GM21717 (cell line): ENCODE measurements around the gene LEO1.
"Not testable (repeated sequence)": the region's sequence is repeated elsewhere in the genome, so short reads cannot be mapped to it uniquely, and the experiment has no call there.

Experiments used
- ATAC-seq: cut with Tn5 transposase; IDR thresholded peaks from one replicate; pipeline ENCODE4 v1.9.1; 2021; ENCODE audit warnings: mild to moderate bottlenecking, moderate library complexity; ENCODE audit not compliant: unreplicated experiment

LEO1 gene

GRCh38 chr15:52004806-52005205, 33.2 kb upstream of the LEO1 start:
- ATAC-seq = no peak

GRCh38 chr15:52003710-52004109, 32.1 kb upstream of the LEO1 start:
- ATAC-seq = no peak

- not testable (repeated sequence) for ATAC-seq
Observed at GRCh38 chr15:52003089-52003488, 31.5 kb upstream of the LEO1 start.

- no peak for ATAC-seq
Observed at GRCh38 chr15:52002351-52002750, 30.8 kb upstream of the LEO1 start.

GRCh38 chr15:51992953-51993352, 21.4 kb upstream of the LEO1 start:
- no peak for ATAC-seq

GRCh38 chr15:51991141-51991540, 19.6 kb upstream of the LEO1 start:
- no peak for ATAC-seq

- no peak for ATAC-seq
Observed at GRCh38 chr15:51982770-51983103, 11.2 kb upstream of the LEO1 start.

- ATAC-seq = no peak
Observed at GRCh38 chr15:51982013-51982769, 10.6 kb upstream of the LEO1 start.

GRCh38 chr15:51973775-51974174, 2.2 kb upstream of the LEO1 start:
- ATAC-seq = no peak

- no peak for ATAC-seq
Observed at GRCh38 chr15:51973220-51973619, 1.6 kb upstream of the LEO1 start.

GRCh38 chr15:51971032-51971374, 575 bp downstream of the LEO1 start:
- peak; percentile 19 for ATAC-seq

- ATAC-seq = no peak
Observed at GRCh38 chr15:51970132-51970817, 1.3 kb downstream of the LEO1 start.

GRCh38 chr15:51969728-51970127, 1.9 kb downstream of the LEO1 start:
- no peak for ATAC-seq

GRCh38 chr15:51967583-51967982, 4.0 kb downstream of the LEO1 start:
- no peak for ATAC-seq

- ATAC-seq = no peak
Observed at GRCh38 chr15:51966192-51966591, 5.4 kb downstream of the LEO1 start.

GRCh38 chr15:51965691-51966090, 5.9 kb downstream of the LEO1 start:
- no peak for ATAC-seq

- no peak for ATAC-seq
Observed at GRCh38 chr15:51955504-51955903, 16.1 kb downstream of the LEO1 start.

- ATAC-seq = no peak
Observed at GRCh38 chr15:51952805-51953204, 18.8 kb downstream of the LEO1 start.

- ATAC-seq = no peak
Observed at GRCh38 chr15:51947124-51947523, 24.5 kb downstream of the LEO1 start.

- ATAC-seq = no peak
Observed at GRCh38 chr15:51939216-51939615, 32.4 kb downstream of the LEO1 start.

GRCh38 chr15:51938286-51938685, 33.3 kb downstream of the LEO1 start:
- ATAC-seq = no peak

GRCh38 chr15:51936105-51936478, 35.5 kb downstream of the LEO1 start:
- ATAC-seq = no peak
